HG03280 (cell line): Measurements from ENCODE around the gene PLEKHM3.
A peak's percentile ranks its signal among the peaks of the same experiment; 100 is the strongest.

ENCODE experiments used
- ATAC-seq: cut with Tn5 transposase; IDR thresholded peaks from one replicate; pipeline ENCODE4 v1.9.1; 2021; ENCODE audit warnings: mild to moderate bottlenecking, moderate library complexity; ENCODE audit not compliant: unreplicated experiment

Gene PLEKHM3, protein sequence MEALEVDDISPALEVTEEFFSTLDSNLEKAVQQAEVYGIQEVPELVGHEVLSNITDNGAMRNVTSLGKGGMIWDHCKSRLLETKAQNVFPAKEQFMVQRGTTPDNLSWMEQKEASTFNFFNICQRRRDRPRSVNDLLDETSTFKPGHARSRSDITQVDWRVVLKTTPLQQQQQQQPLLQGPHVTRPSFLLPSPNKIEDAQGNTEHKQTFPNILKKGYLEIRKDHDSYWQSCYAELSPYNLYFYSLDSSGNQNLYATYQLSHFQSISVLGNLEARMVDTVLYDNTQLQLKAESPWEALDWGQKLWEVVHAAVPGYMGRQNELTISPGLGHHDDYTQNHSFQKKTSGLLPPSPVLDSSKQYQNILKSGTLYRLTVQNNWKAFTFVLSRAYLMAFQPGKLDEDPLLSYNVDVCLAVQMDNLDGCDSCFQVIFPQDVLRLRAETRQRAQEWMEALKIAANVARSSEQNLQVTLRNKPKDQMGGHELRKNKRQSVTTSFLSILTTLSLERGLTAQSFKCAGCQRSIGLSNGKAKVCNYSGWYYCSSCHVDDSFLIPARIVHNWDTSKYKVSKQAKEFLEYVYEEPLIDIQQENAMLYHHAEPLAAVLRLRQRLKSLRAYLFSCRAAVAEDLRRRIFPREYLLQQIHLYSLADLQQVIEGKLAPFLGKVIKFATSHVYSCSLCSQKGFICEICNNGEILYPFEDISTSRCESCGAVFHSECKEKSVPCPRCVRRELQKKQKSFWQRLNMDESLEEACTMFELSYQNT

DNA sequence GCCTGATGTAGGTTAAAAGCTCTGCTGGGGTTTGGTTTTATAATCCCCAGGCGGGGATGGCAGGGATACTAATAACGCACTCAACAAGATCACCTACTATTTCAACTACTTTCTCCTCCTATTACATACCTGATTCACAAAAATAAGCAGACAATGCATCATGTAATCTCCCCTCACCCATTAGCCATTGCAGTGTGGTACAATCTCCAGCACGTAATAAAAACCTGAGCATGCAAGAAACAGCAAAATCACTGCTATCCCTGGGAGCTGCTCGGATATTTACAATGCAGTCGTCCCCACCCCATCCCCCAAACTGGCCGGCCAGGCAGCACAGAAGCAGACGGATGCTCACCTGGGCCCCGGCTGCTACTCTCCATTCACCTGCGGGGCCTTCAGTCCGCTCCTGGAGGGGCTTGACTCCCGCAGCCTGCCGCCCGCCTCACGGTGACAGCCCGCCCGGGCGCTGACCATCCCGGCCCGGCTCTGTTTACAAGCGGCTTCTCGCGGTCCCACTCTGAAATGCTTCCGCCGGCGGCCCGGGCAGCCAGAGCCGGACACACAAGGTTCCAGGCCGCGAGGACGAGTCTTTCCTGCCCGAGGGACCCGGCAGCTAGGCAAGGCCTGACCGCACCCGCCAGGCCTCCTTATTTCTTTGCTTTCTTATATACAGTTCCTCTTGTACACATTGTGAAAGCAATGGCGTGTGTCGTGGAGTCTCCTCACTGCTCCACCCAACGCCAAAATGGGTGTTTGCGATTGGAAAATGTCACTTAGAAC lies at the start of gene PLEKHM3:
PLEKHM3 (minus strand) TSS at position 491 of the 777 bp plus-strand sequence. CDS start 23,888 bp downstream, outside the sequence.
- peak; percentile 92 for ATAC-seq

DNA sequence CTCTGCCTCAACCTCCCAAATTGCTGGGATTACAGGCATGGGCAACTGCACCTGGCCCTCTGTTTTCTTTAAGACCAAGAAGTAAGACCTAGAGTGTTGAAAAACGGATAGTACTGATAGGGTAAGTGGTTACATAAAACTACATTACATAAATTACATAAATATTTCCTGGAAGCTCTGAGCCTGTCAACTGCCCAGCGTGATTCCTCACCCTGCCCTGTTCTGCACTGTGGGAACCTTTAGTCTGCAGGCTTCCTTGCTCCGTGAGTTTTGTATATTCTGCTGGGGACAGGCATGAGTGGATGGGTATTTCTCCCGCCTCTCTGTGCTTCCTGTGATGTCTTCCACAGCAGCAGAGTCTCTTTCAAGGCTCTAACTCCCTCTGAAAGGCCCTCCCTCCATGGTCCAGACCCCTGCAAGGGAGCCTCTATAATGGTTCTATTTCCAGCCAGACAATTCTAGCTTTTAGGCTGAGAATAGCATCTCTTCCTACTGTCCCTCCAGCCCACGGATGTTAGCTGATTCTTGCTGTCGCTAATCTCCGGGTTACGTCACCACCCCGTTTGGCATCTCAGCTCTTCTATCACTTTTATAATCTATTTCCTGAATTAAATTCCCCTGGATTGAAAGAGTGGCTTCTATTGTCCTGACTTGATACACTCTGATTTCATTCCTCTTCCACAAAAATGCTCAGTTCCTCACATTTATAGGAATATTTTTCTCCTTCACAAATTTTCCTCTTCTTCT lies 49.5 kb upstream of the PLEKHM3 start:
- no peak for ATAC-seq

DNA sequence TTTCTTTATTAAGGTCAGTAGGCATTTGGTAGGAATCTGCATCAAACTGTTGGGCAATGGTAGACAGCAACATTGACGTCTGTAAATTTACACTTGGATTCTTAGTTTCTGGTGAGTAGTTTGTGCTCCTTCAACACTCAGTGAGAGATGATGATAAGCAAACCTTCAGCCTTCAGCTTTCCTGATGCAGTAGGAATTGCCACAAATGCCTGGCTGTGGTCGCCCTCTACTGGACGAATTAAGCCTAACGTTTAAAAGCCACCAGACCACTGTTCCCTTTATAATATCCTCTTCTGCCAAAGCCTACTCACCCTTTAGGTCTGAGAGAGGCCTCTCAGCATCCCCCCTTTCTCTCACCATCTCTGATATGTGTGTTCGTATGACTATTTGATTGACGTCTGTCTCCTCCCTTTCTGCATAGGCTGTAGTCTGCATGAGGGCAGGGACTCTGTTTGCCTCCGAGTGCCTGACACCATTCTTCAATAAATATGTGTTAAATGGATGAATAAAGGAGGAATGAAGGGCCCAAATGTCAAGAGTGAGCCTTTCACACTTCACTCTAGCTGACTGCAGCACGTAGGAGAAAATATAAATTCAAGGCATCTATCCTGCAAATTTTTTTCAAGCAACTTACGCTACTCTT lies 47.0 kb upstream of the PLEKHM3 start:
- ATAC-seq, result peak; percentile 79

DNA sequence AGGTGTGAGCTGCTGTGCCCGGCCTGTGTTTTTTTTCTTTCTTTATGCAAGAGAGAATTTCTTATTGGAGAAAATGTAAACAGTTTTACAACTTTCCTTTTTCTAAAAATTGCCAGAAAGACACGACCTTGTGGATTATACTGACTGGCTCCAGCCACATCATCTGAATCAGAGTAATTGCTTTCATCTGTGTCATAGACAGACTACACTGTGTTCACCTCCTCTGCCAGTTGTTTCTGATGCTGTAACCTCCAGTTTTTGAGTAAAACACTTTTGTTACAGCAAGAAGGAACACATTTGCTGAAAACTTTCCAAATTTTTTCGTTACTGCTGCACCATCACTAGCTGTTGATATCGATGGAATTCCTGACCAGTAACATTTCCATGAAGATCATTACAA lies 43.9 kb upstream of the PLEKHM3 start:
- ATAC-seq, result no peak

DNA sequence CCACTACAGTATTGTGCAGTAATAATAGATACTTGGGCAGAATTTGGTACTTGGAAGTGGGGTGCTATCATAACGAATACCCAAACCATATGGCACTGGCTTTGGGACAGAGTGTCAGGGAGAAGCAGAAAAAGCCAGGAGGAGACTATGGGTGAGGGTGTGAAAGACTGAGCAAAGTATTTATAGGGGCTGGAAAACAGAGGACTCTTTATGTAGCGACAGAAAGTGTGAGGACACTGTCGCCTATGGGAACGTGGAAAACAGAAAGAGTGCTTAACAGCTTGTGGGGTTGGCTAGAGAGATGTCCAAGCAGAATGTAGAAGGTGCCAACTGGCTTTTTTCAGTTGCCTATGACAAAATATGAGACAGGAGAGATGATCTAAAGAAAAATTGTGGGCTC lies 40.7 kb upstream of the PLEKHM3 start:
- no peak for ATAC-seq

DNA sequence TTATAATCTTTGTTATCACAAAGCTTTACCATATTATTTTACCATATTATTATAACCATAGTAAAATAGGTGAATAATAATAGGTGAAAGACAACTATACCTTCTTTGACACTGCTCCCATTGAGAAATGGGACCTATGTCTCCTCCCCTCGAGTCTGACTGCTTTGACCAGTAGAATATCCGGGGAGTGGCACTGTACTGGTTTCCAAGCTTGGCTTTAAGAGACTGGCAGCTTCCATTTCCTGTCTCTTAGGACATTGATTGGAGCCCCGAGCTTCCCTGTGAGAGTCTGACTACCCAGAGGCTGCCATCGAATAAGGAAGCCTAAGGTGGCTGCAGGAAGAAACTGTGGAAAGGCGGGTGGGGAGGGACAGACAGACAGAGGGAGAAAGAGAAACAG lies 40.1 kb upstream of the PLEKHM3 start:
- ATAC-seq, result no peak

DNA sequence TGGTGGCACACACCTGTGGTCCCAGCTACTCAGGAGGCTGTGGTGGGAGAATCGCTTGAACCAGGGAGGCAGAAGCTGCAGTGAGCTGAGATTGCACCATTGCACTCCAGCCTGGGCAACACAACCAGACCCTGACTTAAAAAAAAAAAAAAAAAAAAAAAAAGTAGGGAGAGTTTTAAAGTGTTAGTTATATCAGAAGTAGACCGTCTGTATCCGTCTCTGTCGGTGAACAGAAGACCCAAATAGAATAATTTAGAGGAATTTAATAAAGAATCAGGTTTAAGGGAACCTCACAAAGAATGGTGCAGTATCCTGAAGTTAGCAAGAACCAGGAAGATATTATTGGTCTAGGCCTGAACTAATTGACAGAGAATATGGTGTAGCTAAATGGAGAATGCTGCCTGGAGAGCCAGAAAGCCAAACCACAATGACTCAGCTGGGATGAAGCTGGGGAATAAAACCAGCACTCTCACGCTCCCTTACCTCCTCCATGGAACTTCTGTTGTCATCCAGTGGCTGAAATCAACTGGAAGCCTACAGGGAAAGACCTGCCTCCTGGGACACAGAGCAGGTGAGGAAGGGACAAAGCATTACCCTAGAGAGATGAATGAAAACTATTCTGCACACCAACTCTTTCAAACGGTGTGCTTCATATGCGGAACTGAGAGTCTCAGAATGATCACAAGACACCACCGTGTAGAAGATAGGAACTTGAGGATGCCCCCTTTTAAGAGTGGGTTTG lies 39.1 kb upstream of the PLEKHM3 start:
- peak; percentile 71 for ATAC-seq

DNA sequence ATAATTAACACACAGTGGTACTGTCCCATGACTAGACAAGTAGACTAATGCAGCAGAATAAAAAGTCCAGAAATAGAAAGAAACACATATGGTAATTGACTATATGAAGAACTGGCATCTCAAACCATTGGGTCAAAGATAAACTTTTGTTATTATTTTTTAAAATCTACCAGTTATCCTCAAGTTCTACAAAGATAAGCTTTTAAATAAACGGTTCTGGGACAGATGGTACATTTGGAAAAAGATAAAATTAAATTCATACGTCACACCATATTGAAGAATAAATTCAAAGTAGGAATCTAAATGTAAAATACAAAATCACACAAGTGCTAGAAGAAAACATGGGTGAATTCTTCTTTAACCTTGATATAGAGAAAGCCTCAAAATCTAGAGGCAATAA lies 37.6 kb upstream of the PLEKHM3 start:
- ATAC-seq, result no peak

DNA sequence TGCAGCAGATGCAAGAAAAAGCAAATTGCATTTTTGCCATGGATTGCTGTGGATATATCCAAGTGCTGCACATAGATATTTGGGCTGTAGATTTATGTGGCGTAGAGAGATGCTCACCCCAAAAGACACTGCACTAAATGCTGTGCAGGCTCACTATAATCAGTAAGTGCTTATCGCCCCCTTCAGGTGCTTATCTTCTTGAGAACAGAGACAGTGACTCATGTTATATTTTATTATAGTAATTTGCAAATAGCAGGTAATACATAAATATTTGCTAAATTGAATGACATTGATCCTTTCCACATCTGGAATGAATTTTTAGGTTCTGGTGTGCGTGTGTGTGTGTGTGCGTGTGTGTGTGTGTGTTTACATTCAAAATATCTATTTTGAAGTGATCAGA lies 36.8 kb upstream of the PLEKHM3 start:
- ATAC-seq, result no peak

DNA sequence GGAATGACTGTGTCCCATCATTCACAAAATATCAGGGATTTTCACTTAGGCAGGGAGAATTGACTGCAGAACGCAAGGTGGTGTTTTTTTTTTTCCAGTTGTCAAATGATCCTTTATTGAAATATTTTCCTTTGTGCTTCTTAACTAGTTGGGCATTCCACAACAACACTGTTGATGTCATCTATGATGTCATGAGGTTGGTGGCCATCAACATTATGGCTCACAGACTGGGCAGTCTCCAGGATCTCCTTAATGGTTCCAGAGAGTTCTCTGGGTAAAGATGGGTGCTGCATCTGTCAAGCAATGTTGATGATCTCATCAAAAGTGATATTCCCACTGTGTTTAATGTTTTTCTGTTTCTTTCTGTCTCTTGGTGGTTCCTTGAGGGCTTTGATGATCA lies 31.8 kb upstream of the PLEKHM3 start:
- ATAC-seq, result no peak

DNA sequence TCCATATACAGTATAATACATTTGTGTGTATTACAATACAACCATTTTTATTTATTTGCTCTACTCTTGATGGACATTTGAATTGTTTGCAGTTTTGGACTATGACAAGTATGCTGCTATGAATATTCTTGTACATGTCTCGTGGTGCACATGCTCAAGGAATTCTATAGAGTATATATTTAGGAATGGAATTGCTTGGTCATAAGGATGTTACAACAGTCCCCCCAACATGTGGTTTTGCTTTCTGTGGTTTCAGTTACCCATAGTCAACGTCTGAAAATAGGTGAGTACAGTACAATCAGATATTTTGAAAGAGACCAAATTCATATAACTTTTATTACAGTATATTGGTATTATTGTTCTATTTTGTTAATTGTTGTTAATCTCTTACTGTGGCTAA lies 24.1 kb upstream of the PLEKHM3 start:
- ATAC-seq, result no peak

DNA sequence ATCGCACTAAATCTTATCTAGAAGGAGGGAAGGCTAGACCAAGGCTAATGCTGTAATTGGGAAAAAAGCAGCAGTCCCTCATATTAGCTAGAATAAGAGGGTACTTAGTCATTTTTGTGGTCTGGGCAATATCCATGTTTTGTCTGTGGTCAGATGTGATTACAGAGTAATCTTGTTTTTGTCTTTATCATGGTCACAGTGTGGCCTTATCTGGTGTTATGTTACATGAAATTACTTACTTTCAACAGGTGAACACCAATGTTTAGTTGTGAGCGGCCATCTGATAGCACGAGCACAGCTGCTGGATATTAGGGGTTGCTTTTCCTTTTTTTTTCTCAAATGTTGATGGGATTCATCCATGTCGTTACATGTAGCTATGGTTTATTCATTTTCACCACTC lies 23.7 kb upstream of the PLEKHM3 start:
- ATAC-seq, result no peak

DNA sequence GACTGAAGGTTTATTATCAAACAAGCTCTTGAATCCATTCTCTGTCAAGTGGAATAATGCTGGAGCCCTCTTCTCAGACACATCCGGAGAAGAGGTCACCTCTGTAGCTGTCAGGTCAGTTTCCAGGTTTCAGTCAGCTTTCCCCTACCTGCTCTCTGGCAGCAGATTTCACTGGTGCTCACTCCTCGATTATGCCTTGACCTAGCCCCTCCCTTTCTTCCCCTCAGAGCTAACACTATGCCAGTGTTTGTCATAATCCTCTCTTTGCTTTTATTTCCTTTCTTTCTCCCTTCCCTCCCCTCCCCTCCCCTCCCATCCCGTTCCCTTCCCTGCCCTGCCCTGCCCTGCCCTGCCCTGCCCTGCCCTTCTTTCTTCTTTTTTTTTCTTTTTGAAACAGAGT lies 22.5 kb upstream of the PLEKHM3 start:
- ATAC-seq, result no peak

DNA sequence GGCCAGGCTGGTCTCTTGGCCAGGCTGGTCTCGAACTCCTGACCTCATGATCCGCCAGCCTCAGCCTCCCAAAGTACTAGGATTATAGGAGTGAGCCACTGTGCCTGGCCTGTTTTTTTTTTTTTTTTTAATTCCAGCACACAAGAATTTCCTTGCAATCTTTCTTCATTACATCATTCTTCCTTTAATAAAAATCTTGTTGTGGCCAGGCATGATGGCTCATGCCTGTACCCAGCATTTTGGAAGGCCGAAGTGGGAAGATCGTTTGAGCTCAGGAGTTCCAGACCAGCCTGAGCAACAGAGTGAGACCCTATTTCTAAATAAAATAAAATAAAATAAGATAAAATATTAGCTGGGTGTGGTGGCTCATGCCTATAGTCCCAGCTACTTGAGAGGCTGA lies 21.4 kb upstream of the PLEKHM3 start:
- ATAC-seq, result no peak

DNA sequence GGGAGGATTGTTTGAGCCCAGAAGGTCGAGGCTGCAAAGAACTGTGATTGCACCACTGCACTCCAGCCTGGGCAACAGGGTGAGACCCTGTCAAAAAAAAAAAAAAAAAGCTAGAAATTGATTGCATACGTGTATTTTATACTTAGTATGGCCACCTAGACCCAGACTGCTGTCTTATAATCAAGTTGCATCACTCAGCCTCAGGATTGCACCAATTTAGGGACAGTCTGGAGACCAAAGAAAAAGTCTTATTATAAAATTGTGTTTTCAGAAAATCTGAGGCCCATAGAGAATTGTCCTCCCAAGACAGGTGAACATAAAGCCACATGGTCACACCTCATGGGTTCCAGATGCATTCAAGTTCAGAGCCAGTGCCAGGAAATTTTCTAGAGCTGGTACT lies 17.1 kb upstream of the PLEKHM3 start:
- no peak for ATAC-seq

DNA sequence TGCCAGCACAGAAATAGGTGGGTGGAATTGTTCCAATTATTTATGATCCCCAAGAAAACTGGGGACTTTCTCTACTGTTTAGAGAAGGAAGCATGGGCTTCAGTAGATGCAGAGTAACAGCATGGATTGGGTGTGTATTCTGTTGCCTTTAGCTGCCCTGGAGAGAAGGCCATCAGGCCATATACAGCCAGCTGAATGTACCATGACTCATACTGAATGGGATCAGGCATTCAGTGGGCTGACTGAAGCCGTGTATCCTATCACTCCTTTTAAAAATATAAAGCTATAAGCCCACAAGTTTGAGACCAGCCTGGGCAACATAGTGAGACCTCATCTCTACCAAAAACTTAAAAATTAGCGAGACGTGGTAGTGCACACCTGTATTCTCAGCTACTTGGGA lies 16.7 kb upstream of the PLEKHM3 start:
- no peak for ATAC-seq

DNA sequence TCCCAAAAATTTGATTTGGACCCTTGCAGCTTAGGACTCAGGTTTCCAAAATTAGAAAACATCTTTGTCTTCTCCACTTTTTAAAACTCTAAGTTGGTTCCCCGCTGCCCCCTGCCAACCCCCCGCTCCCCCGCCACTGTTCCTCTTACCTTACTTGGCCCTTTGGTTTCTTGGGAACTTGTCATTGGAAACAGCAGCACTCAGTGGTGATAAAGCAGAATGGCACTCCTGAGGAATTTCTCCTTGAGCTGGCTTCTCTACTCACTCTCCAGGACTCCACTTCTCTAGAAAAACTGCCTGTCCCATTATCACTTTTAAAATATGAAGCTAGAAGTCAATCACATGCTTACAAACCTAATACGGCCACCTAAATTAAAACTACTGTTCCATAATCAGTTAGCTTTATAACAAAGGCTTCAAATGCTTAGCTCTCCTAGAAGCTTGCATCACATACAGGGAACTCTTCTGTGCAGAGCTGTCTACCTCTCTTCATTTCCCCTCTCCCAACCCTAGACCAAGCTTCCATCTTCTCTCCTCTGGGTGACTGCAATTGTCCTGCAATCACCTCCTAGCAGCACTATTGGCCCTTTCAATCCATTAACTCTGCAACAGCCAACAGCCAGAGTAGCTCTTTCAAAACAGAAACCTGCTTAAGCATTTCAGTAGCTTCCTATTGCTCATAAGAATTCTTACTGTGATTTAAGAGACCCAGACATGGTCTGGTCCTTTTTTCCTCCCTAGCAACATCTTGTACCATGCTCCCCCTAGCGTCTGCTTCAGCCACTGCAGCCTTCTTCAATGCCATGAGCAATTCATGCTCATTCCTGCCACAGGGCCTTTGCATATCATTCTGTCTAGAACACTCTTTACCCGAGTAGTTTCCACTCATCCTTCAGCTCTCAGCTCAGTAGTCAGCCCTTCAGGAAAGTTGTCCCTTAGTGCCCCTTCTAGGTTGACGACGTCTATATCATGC lies 15.2 kb upstream of the PLEKHM3 start:
- peak; percentile 85 for ATAC-seq

DNA sequence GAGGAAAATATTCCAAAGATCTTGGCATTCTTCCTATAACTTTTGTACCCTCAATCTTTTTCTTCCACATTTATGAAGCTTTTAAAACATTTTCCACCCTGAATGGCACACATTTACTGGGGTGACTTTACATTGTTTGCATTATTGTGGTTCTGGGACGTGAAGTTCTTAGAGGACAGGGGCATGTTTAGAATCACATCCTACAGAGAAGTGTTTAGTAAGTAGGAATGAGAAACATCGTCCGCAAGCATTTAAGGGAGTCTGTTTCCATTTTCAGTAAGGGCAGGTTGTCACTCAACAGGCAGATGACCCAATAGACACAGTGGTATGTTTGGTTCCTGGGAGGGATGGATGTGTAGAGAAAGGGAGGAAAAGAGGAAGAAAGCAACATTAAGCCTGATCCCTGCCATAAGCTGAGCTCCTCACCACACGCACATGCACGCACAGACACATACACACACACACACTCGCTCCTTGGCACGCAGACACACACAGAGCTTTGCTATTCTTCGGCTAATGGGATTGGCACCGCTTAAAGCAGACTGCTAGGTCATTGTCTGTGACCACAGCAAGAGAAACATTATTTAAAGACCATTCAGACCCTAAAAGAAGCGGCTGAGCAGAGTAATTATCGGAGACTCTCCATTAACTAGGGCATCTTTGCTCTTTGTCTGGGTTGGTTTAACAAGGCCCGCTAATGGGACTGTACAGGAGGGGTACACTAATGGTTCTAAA lies 14.2 kb upstream of the PLEKHM3 start:
- no peak for ATAC-seq
